PC-9 (cell line): ENCODE data around the gene RNASEH2A. TPM values are rescaled to one million over a fixed set of nuclear protein-coding genes. Genes with fewer than 3 reads are reported as not detected.
A peak's percentile ranks its signal among the peaks of the same experiment; 100 is the strongest.

Source experiments
- BruUV-seq: library from RNA; stranded (reverse); fragments of 400-500 nt; replicated peaks from 2 replicates; lab custom pipeline; 2021; lab: Mats Ljungman, UMichigan
- CTCF ChIA-PET: fragments of 300-600 bp; sonication (Branson Sonifier 250); formaldehyde crosslinking; loops from one replicate; lab custom pipeline; 2022; ENCODE audit warnings: antibody characterized with exemption; lab: Charles Lee
- POLR2A ChIA-PET: fragments of 300-600 bp; sonication (Branson Sonifier 250); formaldehyde crosslinking; loops from one replicate; lab custom pipeline; 2022; ENCODE audit warnings: antibody characterized with exemption; ENCODE audit not compliant: unreplicated experiment; lab: Charles Lee
- DNase-seq, 2 experiments: peaks; one replicate each; pipeline versions ENCODE4 v3.0.0 to v3.0.0-alpha.2; 2015 to 2022; ENCODE audit warnings: mixed read lengths in 1 of 2
- H2AFZ ChIP-seq: fragments of 200-600 bp; sonication (generic); 2 replicates; pipeline ENCODE4 v1.8.1; 2017; ENCODE audit warnings: antibody characterized with exemption
- H3F3A ChIP-seq: fragments of 200-600 bp; sonication (generic); 2 replicates; pipeline ENCODE4 v1.8.1; 2017; ENCODE audit warnings: antibody characterized with exemption, mild to moderate bottlenecking, low read depth; ENCODE audit not compliant: insufficient read depth
- H3K27ac ChIP-seq: fragments of 200-600 bp; sonication (generic); 2 replicates; pipeline ENCODE4 v1.6.1; 2016; ENCODE audit warnings: mixed run types
- H3K27me3 ChIP-seq: fragments of 200-600 bp; sonication (generic); 2 replicates; pipeline ENCODE4 v1.6.1; 2016; ENCODE audit warnings: low read depth, mixed run types; ENCODE audit not compliant: insufficient read depth
- H3K36me3 ChIP-seq: fragments of 200-600 bp; sonication (generic); 2 replicates; pipeline ENCODE4 v1.6.1; 2016; ENCODE audit warnings: low read depth, mixed run types
- H3K4me1 ChIP-seq: fragments of 200-600 bp; sonication (generic); replicated peaks from 2 replicates; pipeline ENCODE4 v1.6.1; 2016; ENCODE audit warnings: mixed run types; ENCODE audit not compliant: insufficient read depth
- H3K4me2 ChIP-seq: fragments of 200-600 bp; sonication (generic); 2 replicates; pipeline ENCODE4 v1.6.1; 2017; ENCODE audit warnings: mixed run types
- H3K4me3 ChIP-seq: fragments of 200-600 bp; sonication (generic); 2 replicates; pipeline ENCODE4 v1.6.1; 2016; ENCODE audit warnings: mixed run types
- H3K79me2 ChIP-seq: fragments of 200-600 bp; sonication (generic); 2 replicates; pipeline ENCODE4 v1.6.1; 2017; ENCODE audit warnings: low read depth, mixed run types
- H3K9me2 ChIP-seq: fragments of 200-600 bp; sonication (generic); 2 replicates; pipeline ENCODE4 v1.8.1; 2017; ENCODE audit warnings: mild to moderate bottlenecking; ENCODE audit not compliant: insufficient read depth
- H3K9me3 ChIP-seq: fragments of 200-600 bp; sonication (generic); 2 replicates; pipeline ENCODE4 v1.8.1; 2016; ENCODE audit warnings: low read depth; ENCODE audit not compliant: insufficient read depth
- H4K20me1 ChIP-seq: fragments of 200-600 bp; sonication (generic); 2 replicates; pipeline ENCODE4 v1.8.1; 2017; ENCODE audit not compliant: insufficient read depth
- CTCF ChIP-seq: fragments of 200-600 bp; sonication (generic); conservative IDR thresholded peaks from 2 replicates; pipeline ENCODE4 v1.6.1; 2017; ENCODE audit warnings: mixed run types, antibody characterized with exemption, mild to moderate bottlenecking, moderate library complexity
- EZH2 ChIP-seq: fragments of 200-600 bp; sonication (generic); IDR thresholded peaks from 2 replicates; pipeline ENCODE4 v1.8.0; 2017; ENCODE audit warnings: antibody characterized with exemption, low read depth
- intact Hi-C: fragments of 100-400 bp; cut with micrococcal nuclease; formaldehyde crosslinking; loops from one replicate; pipeline ENCODE4 v1.10.0; 2022; ENCODE audit not compliant: unreplicated experiment
- total RNA-seq: library from RNA; stranded (reverse); gene quantifications from 2 replicates; pipeline ENCODE4 v1.2.3, GENCODE V29; 2021

RNASEH2A gene
- total RNA-seq, 1 experiment from 2014 or later, result 38.6 TPM

- Histone ChIP-seq H3F3A (peaks cover 81% of the 10 kb centered on the region), H3K36me3 (no peaks in the 10 kb centered on the region), H3K9me3 (no peaks in the 10 kb centered on the region), H4K20me1 (peaks cover 5% of the 10 kb centered on the region), H2AFZ (no peak overlapping the region), H3K27ac (peak overlapping the region; percentile 86), H3K9me2 (no peaks in the 10 kb centered on the region), H3K4me1 (peaks cover 77% of the 10 kb centered on the region), H3K79me2 (peaks cover 37% of the 10 kb centered on the region), H3K4me2 (peak overlapping the region; percentile 91), H3K27me3 (no peaks in the 10 kb centered on the region), H3K4me3 (peak overlapping the region; percentile 37; the same call in 1 of the 2 replicates)
- no TSS peak for BruUV-seq
- DNase-seq, result no peak
- TF ChIP-seq EZH2, result no peak
- no peak for TF ChIP-seq CTCF
- POLR2A ChIA-PET, result interaction anchor here (0.6 to 0.7 kb wide), 2 partner anchors 65 to 86 kb away, joined by 3 to 6 read pairs; no protein-coding TSS in a partner anchor
- intact Hi-C loops, result loop anchor here (5.0 to 10.0 kb wide), 2 partner anchors 375 to 1058 kb away; no protein-coding TSS in a partner anchor
- CTCF ChIA-PET, result no interaction called here
These were observed 19.4 kb upstream of the RNASEH2A start for GRCh38 chr19:12786952-12787351.

- Histone ChIP-seq H3F3A (peaks cover 81% of the 10 kb centered on the region), H3K4me2 (peak overlapping the region; percentile 91), H3K36me3 (no peaks in the 10 kb centered on the region), H2AFZ (no peak overlapping the region), H3K79me2 (peaks cover 39% of the 10 kb centered on the region), H3K9me3 (no peaks in the 10 kb centered on the region), H3K9me2 (no peaks in the 10 kb centered on the region), H4K20me1 (peaks cover 10% of the 10 kb centered on the region), H3K4me1 (peaks cover 72% of the 10 kb centered on the region), H3K27ac (peak overlapping the region; percentile 86), H3K4me3 (peak overlapping the region; percentile 37; the same call in 1 of the 2 replicates), H3K27me3 (no peaks in the 10 kb centered on the region)
- ChIA-PET POLR2A (interaction anchor here (0.7 kb wide), 1 partner anchor 86 kb away, joined by 3 read pairs; no protein-coding TSS in a partner anchor), CTCF (no interaction called here)
- peak in 1 of 2 experiments; percentile 8 for DNase-seq
- TF ChIP-seq EZH2, result no peak
- no peak for TF ChIP-seq CTCF
- intact Hi-C loops, result loop anchor here (5.0 to 10.0 kb wide), 2 partner anchors 375 to 1057 kb away; no protein-coding TSS in a partner anchor
- no TSS peak for BruUV-seq
These were observed 18.9 kb upstream of the RNASEH2A start for GRCh38 chr19:12787458-12787857.

- no peak for TF ChIP-seq EZH2
- no peak for TF ChIP-seq CTCF
- H3K4me3 ChIP-seq, result peak overlapping the region; percentile 73
- peak overlapping the region; percentile 86 for H3K27ac ChIP-seq
- H4K20me1 ChIP-seq, result peaks cover 17% of the 10 kb centered on the region
- intact Hi-C loops, result loop anchor here (5.0 to 10.0 kb wide), 2 partner anchors 374 to 1057 kb away; no protein-coding TSS in a partner anchor
- H3K36me3 ChIP-seq, result no peaks in the 10 kb centered on the region; the same call in 1 of the 2 replicates
- peak in 1 of 2 experiments; percentile 19 for DNase-seq
- no peak overlapping the region for H2AFZ ChIP-seq
- no TSS peak for BruUV-seq
- H3K9me2 ChIP-seq, result no peaks in the 10 kb centered on the region
- peaks cover 46% of the 10 kb centered on the region for H3K79me2 ChIP-seq
- ChIA-PET CTCF (interaction anchor here (1.0 kb wide), 1 partner anchor 28 kb away, joined by 3 read pairs; no protein-coding TSS in a partner anchor), POLR2A (interaction anchor here (0.6 to 1.8 kb wide), 3 partner anchors 9 to 51 kb away, joined by 4 to 18 read pairs (median 11); no protein-coding TSS in a partner anchor)
- H3K4me2 ChIP-seq, result peak overlapping the region; percentile 91
- peaks cover 81% of the 10 kb centered on the region for H3F3A ChIP-seq
- peaks cover 68% of the 10 kb centered on the region for H3K4me1 ChIP-seq
- H3K9me3 ChIP-seq, result no peaks in the 10 kb centered on the region
- H3K27me3 ChIP-seq, result no peaks in the 10 kb centered on the region
These were observed 18.2 kb upstream of the RNASEH2A start for GRCh38 chr19:12788042-12788681.
